ENCODE measurements around the gene THADA.

DNA sequence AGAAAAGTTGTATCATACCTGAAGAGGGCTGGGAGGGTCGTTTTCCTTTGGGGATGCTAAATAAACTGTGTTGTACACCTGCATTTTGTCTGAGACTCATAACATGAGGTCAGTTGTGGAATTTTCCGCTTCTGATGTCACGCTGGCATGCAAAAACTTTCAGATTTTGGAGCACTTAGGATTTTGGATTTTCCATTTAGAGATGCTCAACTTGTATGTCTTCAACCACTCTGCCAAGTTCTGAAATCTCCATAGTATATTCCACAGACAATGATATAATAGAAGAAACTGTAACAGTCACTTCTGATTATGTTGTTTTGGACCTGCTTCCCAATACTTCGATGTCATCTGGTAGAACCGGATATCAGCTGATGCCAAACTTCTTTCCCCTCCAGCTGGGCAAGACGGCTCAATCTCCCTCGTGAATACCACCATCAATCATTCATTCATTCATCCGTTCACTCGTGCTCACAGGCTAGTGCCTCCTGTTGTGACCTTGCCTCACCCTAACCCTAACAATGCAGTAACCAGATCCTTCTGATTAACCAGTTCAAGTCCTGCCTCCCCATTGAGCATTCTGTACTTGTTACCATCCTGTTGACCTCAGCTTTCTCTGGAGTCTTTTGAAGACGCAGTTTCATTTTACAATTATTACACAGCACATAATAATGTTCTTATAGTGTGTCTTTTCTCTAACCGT is 35.9 kb upstream of the THADA start:
- TF ChIP-seq, protein P1, sequence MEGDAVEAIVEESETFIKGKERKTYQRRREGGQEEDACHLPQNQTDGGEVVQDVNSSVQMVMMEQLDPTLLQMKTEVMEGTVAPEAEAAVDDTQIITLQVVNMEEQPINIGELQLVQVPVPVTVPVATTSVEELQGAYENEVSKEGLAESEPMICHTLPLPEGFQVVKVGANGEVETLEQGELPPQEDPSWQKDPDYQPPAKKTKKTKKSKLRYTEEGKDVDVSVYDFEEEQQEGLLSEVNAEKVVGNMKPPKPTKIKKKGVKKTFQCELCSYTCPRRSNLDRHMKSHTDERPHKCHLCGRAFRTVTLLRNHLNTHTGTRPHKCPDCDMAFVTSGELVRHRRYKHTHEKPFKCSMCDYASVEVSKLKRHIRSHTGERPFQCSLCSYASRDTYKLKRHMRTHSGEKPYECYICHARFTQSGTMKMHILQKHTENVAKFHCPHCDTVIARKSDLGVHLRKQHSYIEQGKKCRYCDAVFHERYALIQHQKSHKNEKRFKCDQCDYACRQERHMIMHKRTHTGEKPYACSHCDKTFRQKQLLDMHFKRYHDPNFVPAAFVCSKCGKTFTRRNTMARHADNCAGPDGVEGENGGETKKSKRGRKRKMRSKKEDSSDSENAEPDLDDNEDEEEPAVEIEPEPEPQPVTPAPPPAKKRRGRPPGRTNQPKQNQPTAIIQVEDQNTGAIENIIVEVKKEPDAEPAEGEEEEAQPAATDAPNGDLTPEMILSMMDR (IDR thresholded peaks at IDR 0.05), result no peak
- TF ChIP-seq POLR2AphosphoS5 (IDR thresholded peaks at IDR 0.05), result no peak
